A204.1 (cell line): ENCODE results near the gene PGAP3.

Source experiments
- FAIRE-seq: peaks from 2 replicates; lab custom pipeline; 2012; peaks lifted over from hg19 to GRCh38; lab: Jason Lieb, UNC

The PGAP3 gene

GRCh38 chr17:39671651-39672521 lies 16.0 kb downstream of the PGAP3 start:
- FAIRE-seq, result no peak

GRCh38 chr17:39670746-39671145 lies 17.1 kb downstream of the PGAP3 start:
- FAIRE-seq, result no peak

- no peak for FAIRE-seq
Measured at GRCh38 chr17:39669897-39670735, 17.7 kb downstream of the PGAP3 start.

- FAIRE-seq, result no peak
Measured at GRCh38 chr17:39667945-39668924, 19.6 kb downstream of the PGAP3 start, which contains the start of gene PNMT. Gene PNMT, plus strand, starts transcription at chr17:39668453. Its CDS starts 23 bp downstream, at chr17:39668476.

GRCh38 chr17:39667262-39667944 lies 20.5 kb downstream of the PGAP3 start:
- FAIRE-seq, result no peak

- no peak for FAIRE-seq
Measured at GRCh38 chr17:39666601-39667261, 21.1 kb downstream of the PGAP3 start.

- no peak for FAIRE-seq
Measured at GRCh38 chr17:39666231-39666600, 21.6 kb downstream of the PGAP3 start.

- no peak for FAIRE-seq
Measured at GRCh38 chr17:39665642-39666224, 22.1 kb downstream of the PGAP3 start.

GRCh38 chr17:39664581-39665561 lies 23.0 kb downstream of the PGAP3 start, which contains the start of gene TCAP:
Gene TCAP, plus strand, starts transcription at chr17:39665349. Its CDS starts 11 bp downstream, at chr17:39665360.
- no peak for FAIRE-seq

- no peak for FAIRE-seq
Measured at GRCh38 chr17:39663688-39664580, 23.9 kb downstream of the PGAP3 start.

- FAIRE-seq, result no peak
Measured at GRCh38 chr17:39663340-39663687, 24.5 kb downstream of the PGAP3 start.

- no peak for FAIRE-seq
Measured at GRCh38 chr17:39662551-39663339, 25.1 kb downstream of the PGAP3 start.

GRCh38 chr17:39661744-39662541 lies 25.9 kb downstream of the PGAP3 start:
- FAIRE-seq, result no peak

GRCh38 chr17:39660397-39661385 lies 27.2 kb downstream of the PGAP3 start:
- no peak for FAIRE-seq

GRCh38 chr17:39660011-39660360 lies 27.9 kb downstream of the PGAP3 start:
- FAIRE-seq, result no peak
